Transverse colon (tissue), 4 donors: ENCODE data around the gene LAMTOR4. TPM values are rescaled to one million over a fixed set of nuclear protein-coding genes. Genes with fewer than 3 reads are reported as not detected.

ENCODE experiments used
- DNase-seq: peaks from one replicate; pipeline ENCODE4 v3.0.0-alpha.2; 2019
- H3K27ac ChIP-seq, 4 donors: fragments of 200-600 bp; sonication (generic); 2 replicates each; pipeline ENCODE4 v1.5.1; 2016 to 2018; ENCODE audit warnings: inconsistent platforms in 4 of 4
- H3K27me3 ChIP-seq: fragments of 200-600 bp; sonication (generic); 2 replicates; pipeline ENCODE4 v1.5.1; 2017; ENCODE audit warnings: inconsistent platforms
- H3K36me3 ChIP-seq, 4 donors: fragments of 200-600 bp; sonication (generic); 2 replicates each; pipeline ENCODE4 v1.5.1; 2017 to 2019; ENCODE audit warnings: inconsistent platforms in 4 of 4
- H3K4me1 ChIP-seq, 4 donors: fragments of 200-600 bp; sonication (generic); 2 replicates each; pipeline ENCODE4 v1.5.1; 2017 to 2020; ENCODE audit warnings: inconsistent platforms in 4 of 4
- H3K4me3 ChIP-seq, 4 donors: fragments of 200-600 bp; sonication (generic); 1 replicate in 1 of 4; 2 replicates in 3 of 4; pipeline versions ENCODE4 v1.5.1 to v1.6.1; 2017 to 2019; ENCODE audit warnings: inconsistent platforms in 4 of 4
- H3K9me3 ChIP-seq, 2 donors: fragments of 200-600 bp; sonication (generic); 2 replicates each; pipeline ENCODE4 v1.5.1; 2017 to 2019; ENCODE audit warnings: inconsistent platforms in 2 of 2
- EP300 ChIP-seq: sonication (generic); formaldehyde crosslinking; IDR thresholded peaks from one replicate; pipeline ENCODE4 v1.6.1; 2017; ENCODE audit warnings: antibody characterized with exemption, low read depth
- POLR2A ChIP-seq: fragments of 450-650 bp; IDR thresholded peaks from one replicate; pipeline ENCODE4 v1.6.1; 2016; ENCODE audit warnings: antibody characterized with exemption, mild to moderate bottlenecking, moderate library complexity
- POLR2AphosphoS5 ChIP-seq, 3 donors: sonication (generic); formaldehyde crosslinking; IDR thresholded peaks; one replicate each; pipeline ENCODE4 v1.6.1; 2016; ENCODE audit warnings: antibody characterized with exemption in 3 of 3
- WGBS, 2 donors: methylation state at CpG; one replicate each; pipeline ENCODE4 v1.1.5; 2018; ENCODE audit warnings: low coverage in 1 of 2; 5-methylcytosine and 5-hydroxymethylcytosine counted together
- in situ Hi-C, 4 donors: fragments of 200-750 bp; cut with MboI; loops; one replicate each; pipeline versions ENCODE4 v1.15.0 to v1.15.1; 2017; ENCODE audit warnings: low sequenced_read_pairs in 3 of 4, low pct_ligation_motif_present in 1 of 4, low pct_unique_long_range_greater_than_20kb in 1 of 4
- intact Hi-C: fragments of 100-400 bp; cut with DNase I; formaldehyde crosslinking; loops from one replicate; pipeline ENCODE4 v1.15.1; 2023; ENCODE audit warnings: low total_unique reads
- total RNA-seq, 4 donors: library from RNA; depleted of rRNA; stranded (reverse); fragments of >200 nt; gene quantifications; one replicate each; pipeline ENCODE4 v1.1.0, GENCODE V29; 2016
- TF ChIP-seq, protein P1 (sequence below), 5 experiments: fragments of 200-600 bp in 3 of 5; fragments of 450-650 bp in 2 of 5; sonication (generic) in 3 of 5; IDR thresholded peaks; 1 replicate in 2 of 5; 2 replicates in 3 of 5; pipeline ENCODE4 v1.5.1; 2016 to 2017; ENCODE audit warnings: antibody characterized with exemption in 5 of 5, inconsistent platforms in 3 of 5, mild to moderate bottlenecking in 2 of 5, moderate library complexity in 1 of 5

The LAMTOR4 gene
- total RNA-seq, 4 donors from 2014 or later, result 105 to 403 (median 256) TPM

DNA sequence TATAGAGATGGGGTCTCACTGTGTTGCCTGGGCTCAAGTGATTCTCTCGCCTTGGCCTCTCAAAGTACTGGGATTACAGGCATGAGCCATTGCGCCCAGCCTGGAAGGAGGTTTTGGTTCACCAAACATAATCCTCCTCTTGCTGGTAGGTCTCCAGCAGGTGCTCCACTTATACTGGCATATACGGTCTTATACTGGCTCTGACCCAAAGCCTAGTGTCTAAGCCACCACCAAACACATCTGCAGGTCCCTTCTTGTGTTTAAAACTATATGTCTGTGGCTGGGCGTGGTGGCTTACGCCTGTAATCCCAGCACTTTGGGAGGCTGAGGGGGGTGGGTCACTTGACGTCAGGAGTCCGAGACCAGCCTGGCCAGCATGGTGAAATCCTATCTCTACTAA is 16.6 kb upstream of the LAMTOR4 start:
- no peak for TF ChIP-seq EP300
- no peak for TF ChIP-seq POLR2A
- TF ChIP-seq, protein P1, sequence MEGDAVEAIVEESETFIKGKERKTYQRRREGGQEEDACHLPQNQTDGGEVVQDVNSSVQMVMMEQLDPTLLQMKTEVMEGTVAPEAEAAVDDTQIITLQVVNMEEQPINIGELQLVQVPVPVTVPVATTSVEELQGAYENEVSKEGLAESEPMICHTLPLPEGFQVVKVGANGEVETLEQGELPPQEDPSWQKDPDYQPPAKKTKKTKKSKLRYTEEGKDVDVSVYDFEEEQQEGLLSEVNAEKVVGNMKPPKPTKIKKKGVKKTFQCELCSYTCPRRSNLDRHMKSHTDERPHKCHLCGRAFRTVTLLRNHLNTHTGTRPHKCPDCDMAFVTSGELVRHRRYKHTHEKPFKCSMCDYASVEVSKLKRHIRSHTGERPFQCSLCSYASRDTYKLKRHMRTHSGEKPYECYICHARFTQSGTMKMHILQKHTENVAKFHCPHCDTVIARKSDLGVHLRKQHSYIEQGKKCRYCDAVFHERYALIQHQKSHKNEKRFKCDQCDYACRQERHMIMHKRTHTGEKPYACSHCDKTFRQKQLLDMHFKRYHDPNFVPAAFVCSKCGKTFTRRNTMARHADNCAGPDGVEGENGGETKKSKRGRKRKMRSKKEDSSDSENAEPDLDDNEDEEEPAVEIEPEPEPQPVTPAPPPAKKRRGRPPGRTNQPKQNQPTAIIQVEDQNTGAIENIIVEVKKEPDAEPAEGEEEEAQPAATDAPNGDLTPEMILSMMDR (IDR thresholded peaks at IDR 0.05), result no peak
- no peak for TF ChIP-seq POLR2AphosphoS5 (IDR thresholded peaks at IDR 0.05)
- Histone ChIP-seq H3K9me3 (no peaks in the 10 kb centered on the region), H3K4me3 (no peak overlapping the region), H3K36me3 (no peaks in the 10 kb centered on the region), H3K4me1 (peaks cover 6 to 37% (median 21%) of the 10 kb centered on the region in 4 donors), H3K27me3 (no peaks in the 10 kb centered on the region), H3K27ac (no peak overlapping the region)
- no peak for DNase-seq
- intact Hi-C loops (loop anchor here (5.0 kb wide), 1 partner anchor 90 kb away; no protein-coding TSS in a partner anchor), in situ Hi-C loops (loop anchor here in 1 of 4 donors (5.0 kb wide), 1 partner anchor 85 kb away; the partner anchor contains the start of gene PVRIG)
- WGBS, 2 donors, result 48 to 60% methylated on average over 5 to 7 of the region's 7 CpGs

DNA sequence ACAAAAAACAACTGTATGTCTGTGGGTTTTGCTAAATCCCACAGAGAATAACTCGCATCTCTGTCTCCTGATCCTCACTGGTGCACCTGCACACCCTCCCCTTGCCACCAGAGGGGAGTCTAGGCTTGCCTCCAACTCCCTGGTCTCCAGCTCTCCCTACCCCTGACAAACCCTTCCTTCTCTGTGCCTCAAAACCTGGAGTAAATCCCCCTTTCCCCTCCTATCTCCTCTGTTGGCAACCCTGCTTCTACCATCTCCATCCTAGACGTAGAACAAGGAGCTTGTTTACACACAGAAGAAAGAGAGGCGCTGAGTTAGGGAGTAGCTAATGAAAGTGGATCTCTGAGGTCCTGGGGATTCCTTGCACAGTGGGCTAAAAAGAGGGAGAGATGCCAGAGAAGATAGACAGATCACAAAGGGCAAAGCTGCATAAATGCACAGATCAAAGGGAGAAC is 16.0 kb upstream of the LAMTOR4 start:
- no peaks in the 10 kb centered on the region for H3K9me3 ChIP-seq
- H3K27me3 ChIP-seq, result no peaks in the 10 kb centered on the region
- in situ Hi-C loops, result loop anchor here in 1 of 4 donors (5.0 kb wide), 1 partner anchor 85 kb away; the partner anchor contains the start of gene PVRIG
- 17 to 36% methylated on average over 2 to 3 of the region's 3 CpGs for WGBS, 2 donors
- peaks cover 6 to 37% (median 20%) of the 10 kb centered on the region in 4 donors for H3K4me1 ChIP-seq
- intact Hi-C loops, result loop anchor here (5.0 kb wide), 1 partner anchor 90 kb away; no protein-coding TSS in a partner anchor
- peak; percentile 76 for DNase-seq
- TF ChIP-seq POLR2A, result no peak
- TF ChIP-seq EP300, result no peak
- no peak for TF ChIP-seq POLR2AphosphoS5 (IDR thresholded peaks at IDR 0.05)
- TF ChIP-seq, protein P1 (IDR thresholded peaks at IDR 0.05), result peak; percentile 75 to 96 (median 82)
- no peak overlapping the region for H3K27ac ChIP-seq
- no peaks in the 10 kb centered on the region for H3K36me3 ChIP-seq
- H3K4me3 ChIP-seq, result no peak overlapping the region

DNA sequence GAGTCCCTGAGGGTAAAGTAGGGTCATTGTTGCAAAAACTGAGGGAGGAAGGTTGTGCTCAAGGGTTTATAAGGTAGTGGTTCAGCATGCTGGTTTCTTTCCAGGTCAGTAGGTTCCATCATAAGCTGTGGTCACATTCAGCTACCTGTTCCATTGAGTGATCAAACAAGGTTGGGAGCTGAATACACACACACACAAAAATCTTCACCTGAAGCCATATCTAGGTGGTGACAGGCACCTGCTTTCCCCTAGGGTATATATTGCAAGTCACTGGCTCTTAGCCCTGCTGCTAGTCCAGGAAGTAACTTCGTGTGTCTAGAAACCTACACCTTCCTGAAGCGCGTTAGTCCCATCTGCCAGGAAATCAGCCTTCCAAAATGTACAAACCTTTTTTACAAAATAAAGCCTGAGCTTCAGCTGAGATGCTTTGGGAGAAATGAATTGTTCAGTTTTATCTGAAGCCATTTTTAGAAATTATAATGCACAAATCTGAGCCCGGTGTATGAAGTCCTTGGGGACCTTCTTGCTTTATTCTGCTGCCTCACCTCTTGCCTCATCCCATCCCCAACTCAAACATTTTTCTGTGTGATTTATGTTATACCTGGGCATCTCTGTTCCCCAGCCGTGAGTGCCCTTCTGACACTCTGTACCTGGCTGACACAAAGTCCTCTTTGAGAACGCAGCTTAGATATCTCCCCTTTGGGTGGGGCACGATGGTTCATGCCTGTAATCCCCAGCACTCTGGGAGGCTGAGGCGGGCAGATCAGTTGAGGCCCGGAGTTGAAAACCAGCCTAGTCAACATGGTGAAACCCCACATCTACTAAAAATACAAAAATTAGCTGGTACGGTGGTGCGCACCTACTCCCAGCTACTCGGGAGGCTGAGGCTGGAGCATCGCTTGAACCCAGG is 10.6 kb upstream of the LAMTOR4 start:
- peaks cover 0 to 21% (median 8%) of the 10 kb centered on the region in 4 donors for H3K4me1 ChIP-seq
- 43 to 65% methylated on average over 6 to 13 of the region's 13 CpGs for WGBS, 2 donors
- no peak overlapping the region for H3K4me3 ChIP-seq
- no peaks in the 10 kb centered on the region for H3K9me3 ChIP-seq
- intact Hi-C loops, result loop anchor here (5.0 kb wide), 1 partner anchor 74 kb away; no protein-coding TSS in a partner anchor
- H3K27me3 ChIP-seq, result no peaks in the 10 kb centered on the region
- TF ChIP-seq, protein P1 (IDR thresholded peaks at IDR 0.05), result no peak
- TF ChIP-seq EP300, result no peak
- no peak for TF ChIP-seq POLR2A
- TF ChIP-seq POLR2AphosphoS5 (IDR thresholded peaks at IDR 0.05), result no peak
- no peaks in the 10 kb centered on the region for H3K36me3 ChIP-seq
- H3K27ac ChIP-seq, result peak overlapping the region in 3 of 4 donors; percentile 17 to 55 (median 41)
- in situ Hi-C loops, result no loop called here
- no peak for DNase-seq

DNA sequence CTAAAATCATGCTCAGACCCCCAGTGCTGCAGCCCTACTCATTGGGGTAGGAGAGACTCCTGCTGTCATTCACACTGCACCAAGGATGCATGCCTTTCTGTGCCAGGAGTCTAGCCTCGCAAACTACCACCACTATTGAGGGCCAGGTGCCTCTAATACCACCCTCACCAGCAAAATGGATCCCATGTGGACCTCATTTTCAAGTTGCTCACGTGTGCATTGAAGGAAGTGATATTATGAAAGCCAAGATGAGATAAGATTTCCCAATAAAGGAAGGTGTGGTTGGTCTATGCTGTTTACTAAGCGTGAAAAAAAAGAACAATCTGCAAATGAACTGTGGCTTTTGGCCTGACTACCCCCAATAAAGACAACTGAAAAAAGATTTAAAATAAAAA is 7.2 kb upstream of the LAMTOR4 start:
- Histone ChIP-seq H3K4me1 (peaks cover 0 to 21% (median 8%) of the 10 kb centered on the region in 4 donors), H3K9me3 (no peaks in the 10 kb centered on the region), H3K36me3 (no peaks in the 10 kb centered on the region), H3K27ac (peak overlapping the region; percentile 70 to 78 (median 75)), H3K27me3 (no peaks in the 10 kb centered on the region), H3K4me3 (no peak overlapping the region)
- TF ChIP-seq, protein P1 (IDR thresholded peaks at IDR 0.05), result no peak
- TF ChIP-seq POLR2A (no peak), POLR2AphosphoS5 (IDR thresholded peaks at IDR 0.05) (peak in 2 of 3 donors; percentile 48 to 57), EP300 (peak; percentile 65)
- WGBS, 2 donors, result 42 to 67% methylated on average over 1 to 3 of the region's 3 CpGs
- in situ Hi-C loops, result no loop called here
- DNase-seq, result no peak
- intact Hi-C loops, result no loop called here
